Loucy (cell line): ENCODE results near the gene CD160.
"Not testable (repeated sequence)": the region's sequence is repeated elsewhere in the genome, so short reads cannot be mapped to it uniquely, and the experiment has no call there.

Source experiments
- H2AFZ ChIP-seq: fragments of 200-600 bp; sonication (generic); 2 replicates; pipeline ENCODE4 v1.6.0; 2016; ENCODE audit warnings: antibody characterized with exemption, mild to moderate bottlenecking, low read length, moderate library complexity
- H3F3A ChIP-seq: fragments of 200-600 bp; 2 replicates; pipeline ENCODE4 v1.6.0; 2016; ENCODE audit warnings: antibody characterized with exemption, low read depth, mild to moderate bottlenecking
- H3K27me3 ChIP-seq: fragments of 200-600 bp; sonication (generic); 2 replicates; pipeline ENCODE4 v1.6.1; 2014; ENCODE audit warnings: low read length, mild to moderate bottlenecking; ENCODE audit not compliant: insufficient read depth, poor library complexity, severe bottlenecking
- H3K36me3 ChIP-seq: fragments of 200-600 bp; sonication (generic); 2 replicates; pipeline ENCODE4 v1.6.1; 2016; ENCODE audit warnings: low read length; ENCODE audit not compliant: insufficient read depth
- H3K4me1 ChIP-seq: fragments of 200-600 bp; sonication (generic); 2 replicates; pipeline ENCODE4 v1.5.1; 2014; ENCODE audit warnings: low read length, mild to moderate bottlenecking; ENCODE audit not compliant: insufficient read depth, poor library complexity, severe bottlenecking
- H3K4me2 ChIP-seq: fragments of 200-600 bp; sonication (generic); 2 replicates; pipeline ENCODE4 v1.6.0; 2014; ENCODE audit warnings: antibody characterized with exemption, low read length, low read depth, mild to moderate bottlenecking; ENCODE audit not compliant: poor library complexity, severe bottlenecking
- H3K4me3 ChIP-seq: fragments of 200-600 bp; sonication (generic); 2 replicates; pipeline ENCODE4 v1.5.1; 2014; ENCODE audit warnings: low read length, mild to moderate bottlenecking, mixed read lengths; ENCODE audit not compliant: poor library complexity, severe bottlenecking
- H3K79me2 ChIP-seq: fragments of 200-600 bp; sonication (generic); 2 replicates; pipeline ENCODE4 v1.6.1; 2014; ENCODE audit warnings: low read length; ENCODE audit not compliant: insufficient read depth
- H3K9ac ChIP-seq: fragments of 200-600 bp; sonication (generic); 2 replicates; pipeline ENCODE4 v1.6.0; 2014; ENCODE audit warnings: mild to moderate bottlenecking, low read depth, low read length, moderate library complexity; ENCODE audit not compliant: poor library complexity, severe bottlenecking
- H3K9me2 ChIP-seq: fragments of 200-600 bp; sonication (generic); replicated peaks from 2 replicates; pipeline ENCODE4 v1.6.1; 2016; ENCODE audit warnings: low read depth, low read length, mixed read lengths
- H3K9me3 ChIP-seq: fragments of 200-600 bp; sonication (generic); 2 replicates; pipeline ENCODE4 v1.6.1; 2014; ENCODE audit warnings: mild to moderate bottlenecking, antibody characterized with exemption, low read length, low read depth; ENCODE audit not compliant: insufficient read depth
- H4K20me1 ChIP-seq: fragments of 200-600 bp; sonication (generic); 2 replicates; pipeline ENCODE4 v1.6.0; 2014; ENCODE audit warnings: antibody characterized with exemption, low read length, mild to moderate bottlenecking; ENCODE audit not compliant: insufficient read depth, poor library complexity, severe bottlenecking
- EZH2phosphoT487 ChIP-seq: fragments of 200-600 bp; IDR thresholded peaks from 2 replicates; pipeline ENCODE4 v1.6.1; 2018; ENCODE audit warnings: antibody characterized with exemption, mild to moderate bottlenecking, moderate library complexity, borderline replicate concordance
- TF ChIP-seq, protein P1 (sequence below): fragments of 200-600 bp; sonication (generic); conservative IDR thresholded peaks from 2 replicates; pipeline ENCODE4 v1.5.1; 2014; ENCODE audit warnings: mild to moderate bottlenecking, antibody characterized with exemption, low read length

CD160 gene

DNA sequence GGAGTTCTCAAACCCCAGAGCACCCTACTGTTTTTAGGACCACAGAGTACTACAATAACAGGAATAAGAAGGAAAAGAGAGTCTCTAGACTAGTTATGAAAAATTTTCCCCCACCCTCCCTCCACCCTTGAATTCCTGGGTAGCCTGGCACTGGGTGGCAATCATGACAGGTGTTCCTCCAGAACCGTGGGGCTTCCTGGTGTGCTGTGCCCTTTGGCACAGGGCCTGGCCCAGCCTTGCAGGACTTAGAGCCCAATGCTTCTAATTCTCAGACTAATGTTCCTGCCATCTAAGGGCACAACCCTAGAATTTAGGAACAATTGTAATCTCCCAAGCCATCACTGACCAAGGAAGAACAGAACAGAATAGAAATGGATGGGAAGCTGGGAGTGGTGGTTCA lies 1.5 kb upstream of the CD160 start:
- H3K27me3 ChIP-seq = no peaks in the 10 kb centered on the region

DNA sequence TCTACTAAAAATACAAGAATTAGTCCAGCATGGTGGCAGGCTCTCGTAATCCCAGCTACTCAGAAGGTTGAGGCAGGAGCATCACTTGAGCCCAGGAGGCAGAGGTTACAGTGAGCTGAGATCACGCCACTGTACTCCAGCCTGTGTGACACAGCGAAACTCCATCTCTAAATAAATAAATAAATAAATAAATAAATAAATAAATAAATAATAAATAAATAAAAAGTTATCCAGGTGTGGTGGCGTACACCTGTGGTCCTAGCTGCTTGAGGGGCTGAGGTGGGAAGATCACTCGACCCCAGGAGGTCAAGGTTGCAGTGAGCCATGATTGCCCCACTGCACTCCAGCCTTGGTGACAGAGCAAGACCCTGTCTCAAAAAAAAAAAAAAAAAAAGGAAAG lies 834 bp upstream of the CD160 start:
- H3K4me2 ChIP-seq, H3K4me3 ChIP-seq, H3K4me1 ChIP-seq, H3K9me2 ChIP-seq, H3K79me2 ChIP-seq, H3K9me3 ChIP-seq, H3K9ac ChIP-seq, H3K27me3 ChIP-seq, H3K36me3 ChIP-seq, H3F3A ChIP-seq, H4K20me1 ChIP-seq, H2AFZ ChIP-seq: not testable (repeated sequence)

More for the DNA sequence above, 1.5 kb upstream of the CD160 start:
- no peaks in the 10 kb centered on the region for H4K20me1 ChIP-seq
- no peaks in the 10 kb centered on the region for H3F3A ChIP-seq
- no peaks in the 10 kb centered on the region for H3K9me2 ChIP-seq
- H3K36me3 ChIP-seq = no peaks in the 10 kb centered on the region
- H3K9ac ChIP-seq = no peak overlapping the region
- no peaks in the 10 kb centered on the region for H3K9me3 ChIP-seq
- H3K4me3 ChIP-seq = no peak overlapping the region
- H3K79me2 ChIP-seq = no peaks in the 10 kb centered on the region
- H3K4me1 ChIP-seq = no peaks in the 10 kb centered on the region
- no peak overlapping the region for H2AFZ ChIP-seq
- H3K4me2 ChIP-seq = no peak overlapping the region
- no peak for TF ChIP-seq EZH2phosphoT487

DNA sequence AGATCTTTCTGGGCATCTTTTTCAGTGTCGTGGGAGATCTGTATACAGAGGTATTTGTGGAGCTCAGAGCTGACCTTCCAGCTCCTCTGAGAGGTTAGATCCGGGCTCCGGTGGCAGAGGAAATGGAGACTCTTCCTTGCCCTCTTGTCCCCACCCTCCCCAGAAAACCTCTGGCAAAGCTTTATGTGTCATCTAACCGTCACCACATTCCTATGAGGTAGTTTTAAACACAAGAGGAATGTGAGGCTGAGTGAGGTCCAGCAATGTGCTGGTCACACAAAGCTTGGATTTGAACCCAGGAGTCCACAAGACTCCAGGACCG lies 1.2 kb downstream of the CD160 start:
- no peak overlapping the region for H3K9ac ChIP-seq
- H3K4me2 ChIP-seq = no peak overlapping the region

DNA sequence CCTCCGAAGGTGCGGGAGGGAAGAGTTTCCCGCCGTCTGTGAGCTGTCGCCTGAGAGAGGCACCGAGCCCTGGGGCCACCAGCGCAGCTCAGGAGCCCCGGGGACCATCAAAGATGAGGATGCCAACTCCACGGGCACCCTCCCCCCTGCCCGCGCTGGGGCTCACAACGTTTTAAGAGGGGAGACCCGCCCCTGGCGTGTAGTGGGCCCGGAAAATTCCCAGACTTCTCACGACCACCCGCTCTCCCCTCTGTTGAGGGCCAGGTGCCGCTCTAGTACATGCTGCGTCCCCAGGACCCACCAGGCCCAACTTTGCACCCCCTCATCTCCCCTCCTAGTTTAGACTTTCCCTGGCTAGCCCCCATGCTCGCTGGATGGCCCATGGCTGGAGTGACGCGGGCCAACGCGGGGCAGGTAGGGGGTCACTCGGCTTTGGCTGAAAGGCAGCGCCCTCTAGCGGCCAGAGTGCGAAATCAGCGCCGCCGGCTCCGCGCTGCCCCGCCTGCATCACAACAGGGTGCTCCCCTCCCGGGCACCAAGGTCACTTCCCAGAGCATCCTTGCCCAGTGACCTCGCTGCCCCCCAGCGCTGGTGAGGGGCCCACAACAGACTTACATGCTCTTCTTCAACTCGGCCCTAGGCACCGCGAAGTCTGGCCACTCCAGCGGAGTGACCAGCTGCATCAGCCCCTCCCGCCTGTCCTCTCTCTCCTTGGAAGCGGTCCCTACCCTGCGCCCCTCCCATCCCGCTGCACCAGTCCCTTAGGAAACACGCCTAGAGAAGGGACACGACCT lies 1.8 kb downstream of the CD160 start:
- Histone ChIP-seq H3K4me3 (no peak overlapping the region), H3K27me3 (no peaks in the 10 kb centered on the region), H3K36me3 (no peaks in the 10 kb centered on the region), H3K9ac (no peak overlapping the region), H4K20me1 (no peaks in the 10 kb centered on the region), H3K9me3 (no peaks in the 10 kb centered on the region), H3K4me1 (no peaks in the 10 kb centered on the region), H3K4me2 (peak overlapping the region; percentile 41), H3F3A (no peaks in the 10 kb centered on the region), H2AFZ (0 out of 2 replicates have a peak overlapping the region, but pooled peaks have one; percentile 18), H3K79me2 (no peaks in the 10 kb centered on the region), H3K9me2 (no peaks in the 10 kb centered on the region)
- TF ChIP-seq, protein P1, sequence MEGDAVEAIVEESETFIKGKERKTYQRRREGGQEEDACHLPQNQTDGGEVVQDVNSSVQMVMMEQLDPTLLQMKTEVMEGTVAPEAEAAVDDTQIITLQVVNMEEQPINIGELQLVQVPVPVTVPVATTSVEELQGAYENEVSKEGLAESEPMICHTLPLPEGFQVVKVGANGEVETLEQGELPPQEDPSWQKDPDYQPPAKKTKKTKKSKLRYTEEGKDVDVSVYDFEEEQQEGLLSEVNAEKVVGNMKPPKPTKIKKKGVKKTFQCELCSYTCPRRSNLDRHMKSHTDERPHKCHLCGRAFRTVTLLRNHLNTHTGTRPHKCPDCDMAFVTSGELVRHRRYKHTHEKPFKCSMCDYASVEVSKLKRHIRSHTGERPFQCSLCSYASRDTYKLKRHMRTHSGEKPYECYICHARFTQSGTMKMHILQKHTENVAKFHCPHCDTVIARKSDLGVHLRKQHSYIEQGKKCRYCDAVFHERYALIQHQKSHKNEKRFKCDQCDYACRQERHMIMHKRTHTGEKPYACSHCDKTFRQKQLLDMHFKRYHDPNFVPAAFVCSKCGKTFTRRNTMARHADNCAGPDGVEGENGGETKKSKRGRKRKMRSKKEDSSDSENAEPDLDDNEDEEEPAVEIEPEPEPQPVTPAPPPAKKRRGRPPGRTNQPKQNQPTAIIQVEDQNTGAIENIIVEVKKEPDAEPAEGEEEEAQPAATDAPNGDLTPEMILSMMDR = peak; percentile 92
- no peak for TF ChIP-seq EZH2phosphoT487

More for the DNA sequence above, 1.2 kb downstream of the CD160 start:
- Histone ChIP-seq H3K9me2 (no peaks in the 10 kb centered on the region), H3F3A (no peaks in the 10 kb centered on the region), H2AFZ (peak overlapping the region; percentile 53; the same call in 1 of the 2 replicates), H3K36me3 (no peaks in the 10 kb centered on the region), H3K4me3 (no peak overlapping the region), H3K79me2 (no peaks in the 10 kb centered on the region), H3K27me3 (no peaks in the 10 kb centered on the region), H4K20me1 (no peaks in the 10 kb centered on the region), H3K9me3 (no peaks in the 10 kb centered on the region), H3K4me1 (no peaks in the 10 kb centered on the region)
- TF ChIP-seq, protein P1 = no peak
- TF ChIP-seq EZH2phosphoT487 = no peak

DNA sequence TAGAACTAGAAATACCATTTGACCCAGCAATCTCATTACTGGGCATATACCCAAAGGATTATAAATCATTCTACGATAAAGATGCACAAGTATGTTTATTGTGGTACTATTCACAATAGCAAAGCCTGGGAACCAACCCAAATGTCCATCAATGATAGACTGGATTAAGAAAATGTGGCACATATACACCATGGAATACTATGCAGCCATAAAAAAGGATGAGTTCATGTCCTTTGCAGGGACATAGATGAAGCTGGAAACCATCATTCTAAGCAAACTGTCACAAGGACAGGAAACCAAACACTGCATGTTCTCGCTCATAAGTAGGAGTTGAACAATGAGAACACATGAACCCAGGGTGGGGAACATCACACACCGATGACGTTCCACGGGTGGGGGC lies 6.9 kb downstream of the CD160 start:
- H3F3A ChIP-seq, H3K36me3 ChIP-seq, H3K9ac ChIP-seq, H3K27me3 ChIP-seq, H3K4me2 ChIP-seq, H3K4me3 ChIP-seq, H3K4me1 ChIP-seq, H2AFZ ChIP-seq, H3K9me2 ChIP-seq, H4K20me1 ChIP-seq, H3K9me3 ChIP-seq, H3K79me2 ChIP-seq: not testable (repeated sequence)
